Ovary (tissue), 3 donors: ENCODE results near the gene PA2G4.

Experiments used
- CTCF ChIP-seq, 3 donors: fragments of 450-650 bp in 2 of 3; fragments of 200-600 bp in 1 of 3; IDR thresholded peaks; one replicate each; pipeline versions ENCODE4 v1.5.1 to v1.8.0; 2016 to 2022; ENCODE audit warnings: antibody characterized with exemption in 3 of 3, mild to moderate bottlenecking in 1 of 3
- POLR2A ChIP-seq: fragments of 450-650 bp; IDR thresholded peaks from one replicate; pipeline ENCODE4 v1.6.1; 2017; ENCODE audit warnings: antibody characterized with exemption, mild to moderate bottlenecking, moderate library complexity
- donor health status: DM: no; HTN: no; CAD: no.

GRCh38 chr12:56128670-56129205 is 24.4 kb downstream of the PA2G4 start:
- TF ChIP-seq POLR2A: no peak
- no peak for TF ChIP-seq CTCF (IDR thresholded peaks at IDR 0.05)
